SJCRH30 (cell line): Measurements from ENCODE around the gene EPB41L3. TPM values are rescaled to one million over a fixed set of nuclear protein-coding genes. Genes with fewer than 3 reads are reported as not detected.

Source experiments
- total RNA-seq: library from RNA; depleted of rRNA; stranded (reverse); fragments of >200 nt; shearing (Covaris generic); gene quantifications from 2 replicates; pipeline ENCODE4 v1.2.3, GENCODE V29; 2014; rRNA removed

Gene EPB41L3
- total RNA-seq, 1 experiment from 2014 or later: not detected

Other genes starting within 250 kb of the EPB41L3 start
- 10.9 and 15.2 TPM in 2 replicates for gene ZBTB14, start 248.3 kb downstream of the EPB41L3 start, total RNA-seq